HG03378 (cell line): ENCODE results near the gene TMEM120A.

ENCODE experiments used
- ATAC-seq: cut with Tn5 transposase; IDR thresholded peaks from one replicate; pipeline ENCODE4 v1.9.1; 2021; ENCODE audit warnings: mild to moderate bottlenecking, moderate library complexity; ENCODE audit not compliant: unreplicated experiment

The TMEM120A gene

GRCh38 chr7:75981453-75982305, 12.7 kb downstream of the TMEM120A start:
- no peak for ATAC-seq

DNA sequence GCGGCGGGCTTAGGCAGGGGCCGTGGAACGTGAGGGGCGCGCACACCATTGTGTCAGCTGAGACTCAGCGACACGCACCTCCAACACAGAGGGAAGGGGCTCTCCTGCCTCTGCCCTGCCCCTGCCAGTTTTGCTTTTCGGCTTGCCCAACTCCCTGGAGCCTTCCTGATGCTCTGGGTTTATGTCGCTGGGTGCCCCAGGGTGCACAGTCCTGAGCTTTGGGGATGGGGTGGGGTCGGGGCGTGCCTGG, 13.3 kb downstream of the TMEM120A start:
- no peak for ATAC-seq

DNA sequence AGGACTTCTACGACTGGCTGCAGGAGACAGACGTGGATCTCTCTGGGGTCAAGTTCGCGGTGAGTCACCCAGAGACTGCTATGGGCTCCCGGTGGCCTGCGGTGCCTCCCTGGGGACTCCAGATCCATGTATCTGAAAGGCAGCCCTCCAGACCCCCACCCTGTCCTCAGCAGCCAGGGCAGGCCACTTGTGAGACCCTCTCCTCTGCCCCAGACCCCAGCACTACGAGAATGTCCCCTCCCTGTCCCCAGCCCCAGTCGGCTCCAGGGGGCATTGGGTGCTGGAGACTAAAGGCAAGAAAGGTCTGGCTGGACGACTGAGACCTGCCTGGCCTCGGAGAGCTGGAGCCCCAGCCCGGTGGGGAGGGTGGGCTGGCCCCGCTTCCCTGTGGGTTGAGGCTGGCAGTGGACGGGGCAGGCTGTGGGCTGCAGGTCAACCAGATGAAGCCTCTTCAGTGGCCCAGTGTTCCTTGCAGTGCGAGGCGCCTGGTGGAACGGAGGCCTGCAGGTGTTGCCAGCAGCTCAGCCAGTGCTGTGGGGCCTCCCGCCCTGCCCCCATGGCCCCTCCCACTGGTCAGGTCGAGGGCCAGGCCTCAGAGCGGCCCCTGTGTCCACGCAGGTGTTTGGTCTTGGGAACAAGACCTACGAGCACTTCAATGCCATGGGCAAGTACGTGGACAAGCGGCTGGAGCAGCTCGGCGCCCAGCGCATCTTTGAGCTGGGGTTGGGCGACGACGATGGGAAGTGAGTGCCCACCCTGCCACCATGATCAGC, 13.8 kb downstream of the TMEM120A start:
- no peak for ATAC-seq

DNA sequence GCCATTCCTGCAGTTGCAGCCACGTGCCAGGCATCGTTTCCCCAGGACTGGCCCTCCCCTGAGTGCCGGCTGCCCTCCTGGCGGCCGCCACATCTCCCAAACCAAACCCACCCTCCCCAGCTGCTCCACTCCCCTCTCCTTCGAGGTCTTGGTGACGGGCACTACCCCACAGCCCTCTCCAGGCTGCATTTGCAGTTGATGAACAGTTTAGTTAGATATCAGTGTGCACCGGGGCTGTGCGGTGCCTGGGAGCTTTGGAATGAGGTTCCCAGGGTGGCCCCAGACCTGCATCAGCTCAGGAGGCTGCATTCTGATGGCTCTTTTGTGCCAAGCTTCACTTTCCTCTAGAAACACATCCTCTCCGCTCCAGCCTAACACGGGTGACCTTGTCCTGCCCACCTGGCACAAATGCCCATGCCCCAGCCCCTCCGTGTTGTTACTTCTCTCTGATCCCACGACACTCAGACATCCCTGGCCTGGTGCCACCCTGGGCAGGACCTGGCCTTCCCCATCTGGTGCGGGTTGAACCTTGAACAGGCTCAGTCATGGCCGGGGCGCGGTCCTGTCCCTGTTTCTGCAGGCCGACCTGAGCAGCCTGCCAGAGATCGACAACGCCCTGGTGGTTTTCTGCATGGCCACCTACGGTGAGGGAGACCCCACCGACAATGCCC, 14.5 kb downstream of the TMEM120A start:
- no peak for ATAC-seq

GRCh38 chr7:75977743-75978142, 16.7 kb downstream of the TMEM120A start:
- no peak for ATAC-seq

DNA sequence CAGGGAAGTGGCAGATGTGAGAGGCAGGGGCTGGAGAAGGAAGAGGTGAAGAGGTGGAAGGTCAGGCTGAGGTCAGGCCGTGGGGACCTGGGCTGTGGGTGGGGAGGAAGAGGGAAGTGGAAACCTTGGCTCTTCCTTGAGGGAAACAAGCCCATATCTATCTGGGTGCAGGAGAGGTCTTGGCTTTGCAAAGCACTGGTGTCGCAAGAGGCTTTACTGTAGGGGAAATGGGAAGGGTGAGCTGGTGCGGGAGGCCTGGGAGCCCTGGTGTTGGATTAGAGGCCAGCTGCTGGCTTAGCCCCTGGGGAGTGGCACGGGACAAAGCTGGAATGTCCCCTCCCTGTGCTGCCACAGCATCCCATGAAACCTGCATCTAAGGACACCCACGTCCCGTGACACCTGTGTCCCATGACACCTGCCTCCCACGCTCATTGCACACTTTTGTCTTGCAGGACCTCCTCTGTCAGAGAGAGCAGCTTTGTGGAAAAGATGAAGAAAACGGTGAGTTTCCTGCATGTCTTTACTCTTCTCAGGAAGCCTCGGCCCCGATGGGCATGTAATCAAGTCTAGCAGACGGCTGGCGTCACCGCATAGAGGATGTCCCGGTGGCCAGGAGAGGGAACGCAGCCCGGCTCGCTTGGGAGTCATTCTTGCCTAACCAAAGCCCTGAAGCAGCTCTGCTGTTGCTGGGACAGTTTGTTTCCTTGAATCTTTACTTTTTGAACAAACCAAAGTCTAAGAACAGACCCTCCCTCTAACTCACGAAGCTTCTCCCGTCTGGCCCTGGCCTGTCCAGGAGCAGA, 22.2 kb downstream of the TMEM120A start:
- ATAC-seq = no peak

DNA sequence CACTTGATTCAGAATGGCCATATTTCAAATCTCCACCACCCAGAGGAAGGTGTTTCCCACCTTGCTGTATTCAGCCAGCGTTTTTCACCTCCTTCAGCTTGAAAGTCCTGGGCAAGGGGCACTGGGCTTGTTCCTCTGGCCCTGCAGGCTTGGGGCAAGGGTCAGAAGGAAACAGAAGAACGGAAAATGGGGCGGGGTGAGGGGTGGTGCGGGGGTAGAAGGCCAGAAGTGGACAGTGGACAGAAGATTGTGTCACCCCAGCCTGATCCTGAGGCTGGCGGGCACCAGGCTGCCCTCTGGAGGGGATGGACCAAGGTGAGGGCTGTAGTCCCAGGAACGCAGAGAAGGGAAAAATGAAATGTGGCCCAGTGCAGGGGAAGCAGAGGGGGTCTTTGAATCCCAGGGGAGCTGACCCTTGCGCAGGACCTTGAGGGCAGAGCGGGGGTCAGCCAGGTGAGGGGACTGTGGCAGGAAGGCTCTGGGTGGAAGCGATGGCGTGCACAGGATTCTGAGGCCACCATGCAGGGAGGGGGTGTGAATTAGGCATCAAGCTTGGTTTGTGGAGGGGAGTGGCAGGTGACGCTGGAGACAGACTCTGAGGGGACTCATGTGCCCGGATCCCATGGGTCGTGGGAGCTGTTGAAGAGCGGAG, 23.0 kb downstream of the TMEM120A start:
- ATAC-seq = no peak

DNA sequence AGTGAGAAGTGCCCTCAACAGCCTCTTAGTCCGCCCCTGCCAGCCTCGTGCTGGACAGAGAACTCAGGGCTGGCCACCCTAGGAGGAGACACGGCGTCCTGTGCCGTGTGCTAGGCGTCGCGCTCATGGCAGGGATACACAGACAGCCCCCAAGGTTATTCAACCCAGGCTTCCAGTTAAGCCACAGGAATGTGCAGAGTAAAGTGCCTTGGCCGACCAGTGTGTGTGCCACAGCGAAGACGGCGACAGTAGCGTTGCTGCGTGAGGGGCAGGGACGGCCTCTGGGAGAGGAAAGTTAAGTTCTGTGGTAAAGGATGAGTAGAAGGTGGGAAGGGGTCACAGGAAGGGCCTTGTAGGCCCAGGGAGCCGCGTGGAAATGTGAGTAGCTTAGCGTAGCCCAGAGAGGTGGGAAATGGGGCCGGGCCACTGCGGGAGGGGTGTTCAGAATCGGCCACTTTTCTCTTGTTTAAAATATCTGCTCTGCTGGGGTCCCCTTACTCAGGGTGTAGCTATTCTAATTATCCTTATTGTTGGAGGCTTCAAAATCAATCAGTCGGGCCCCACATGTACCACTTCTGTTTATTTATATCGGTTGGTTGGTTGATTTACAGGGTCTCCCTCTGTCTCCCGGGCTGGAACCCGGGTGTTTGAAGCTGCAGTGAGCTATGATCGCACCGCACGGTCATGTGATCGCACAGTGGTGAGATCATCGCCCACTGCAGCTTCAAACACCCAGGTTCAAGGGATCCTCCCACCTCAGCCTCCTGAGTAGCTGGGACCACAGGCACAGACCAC, 24.5 kb downstream of the TMEM120A start:
- ATAC-seq = no peak

DNA sequence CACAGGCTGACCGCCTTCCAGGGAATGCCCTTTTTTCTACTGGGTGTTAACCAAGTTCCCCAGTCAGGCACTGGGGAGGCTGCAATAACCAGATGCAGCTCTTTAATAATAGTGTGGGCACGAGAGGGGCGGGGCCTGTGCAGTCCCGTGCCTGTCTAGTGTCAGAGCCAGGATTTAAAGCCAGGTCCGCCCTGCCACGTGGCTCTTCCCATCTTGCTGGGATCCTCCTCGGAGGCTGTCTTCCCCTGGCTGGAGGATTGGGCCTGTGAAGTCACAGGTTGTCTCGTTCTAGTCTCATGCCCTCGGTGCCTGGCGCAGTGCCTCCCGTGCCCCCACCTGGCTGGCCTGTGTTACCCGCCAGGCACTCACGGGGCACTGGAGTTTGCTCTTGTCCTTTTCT, 25.2 kb downstream of the TMEM120A start:
- ATAC-seq = no peak

- ATAC-seq = no peak
Observed at GRCh38 chr7:75968561-75969001, 25.8 kb downstream of the TMEM120A start.

DNA sequence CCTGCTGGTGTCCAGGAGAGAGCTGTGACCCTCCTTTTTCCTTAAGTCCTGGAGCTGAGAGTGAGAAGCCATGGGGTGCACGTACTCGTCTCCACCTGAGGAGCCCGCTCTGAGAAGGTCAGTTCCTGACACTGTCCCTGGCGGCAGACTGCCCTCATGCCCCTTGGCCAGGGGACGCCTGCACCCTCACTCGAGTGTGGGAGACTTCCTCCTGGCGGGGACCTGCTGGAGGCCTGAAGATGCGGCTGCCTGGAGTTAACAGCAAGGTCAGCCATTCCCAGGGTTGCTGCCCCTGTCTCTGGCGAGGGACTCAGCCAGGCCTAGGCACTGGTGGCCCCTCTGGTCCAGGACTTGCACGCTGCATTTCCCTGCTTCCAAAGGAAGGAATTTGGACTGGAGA, 26.4 kb downstream of the TMEM120A start:
- ATAC-seq = no peak

DNA sequence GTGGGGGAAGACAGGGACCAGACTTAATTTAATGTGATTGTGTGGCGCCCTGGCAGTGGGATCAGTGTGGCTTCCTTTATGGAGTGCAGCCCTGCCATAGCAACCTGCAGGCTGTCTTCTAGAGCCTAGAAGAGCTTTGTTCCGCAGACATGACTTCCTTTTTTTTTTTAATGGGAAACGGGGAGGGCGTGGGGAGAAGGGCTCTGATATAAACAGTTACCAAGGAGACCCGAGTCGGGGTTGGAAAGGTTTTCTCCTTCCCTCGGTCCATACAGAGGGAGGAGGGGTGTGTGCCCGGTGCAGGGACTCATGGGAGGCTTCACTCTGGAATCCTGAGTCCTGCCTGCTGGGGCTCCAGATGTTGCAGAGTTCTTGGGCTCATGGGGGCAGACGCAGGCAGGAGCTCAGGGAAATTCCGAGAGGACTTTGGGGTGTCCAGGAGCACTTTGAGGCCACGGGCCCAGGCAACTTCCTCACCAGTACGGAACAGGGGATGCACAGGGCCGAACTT, 26.9 kb downstream of the TMEM120A start:
- ATAC-seq = no peak

DNA sequence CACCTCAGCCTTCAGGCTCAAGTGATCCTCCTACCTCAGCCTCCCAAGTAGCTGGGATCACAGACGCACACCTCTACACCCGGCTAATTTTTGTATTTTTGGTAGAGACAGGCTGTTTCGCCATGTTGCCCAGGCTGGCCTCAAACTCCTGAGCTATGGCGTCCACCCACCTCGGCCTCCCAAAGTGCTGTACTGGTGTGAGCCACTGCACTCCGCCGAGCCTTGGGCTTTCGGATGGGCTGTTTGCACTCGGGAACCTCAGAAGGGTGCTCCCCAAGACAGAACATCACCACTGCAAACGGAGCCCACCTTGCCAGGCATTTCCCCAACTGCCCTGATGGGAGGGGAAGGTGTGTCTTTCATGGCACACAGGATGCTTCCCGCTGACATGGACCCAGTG, 27.3 kb downstream of the TMEM120A start:
- ATAC-seq = no peak

DNA sequence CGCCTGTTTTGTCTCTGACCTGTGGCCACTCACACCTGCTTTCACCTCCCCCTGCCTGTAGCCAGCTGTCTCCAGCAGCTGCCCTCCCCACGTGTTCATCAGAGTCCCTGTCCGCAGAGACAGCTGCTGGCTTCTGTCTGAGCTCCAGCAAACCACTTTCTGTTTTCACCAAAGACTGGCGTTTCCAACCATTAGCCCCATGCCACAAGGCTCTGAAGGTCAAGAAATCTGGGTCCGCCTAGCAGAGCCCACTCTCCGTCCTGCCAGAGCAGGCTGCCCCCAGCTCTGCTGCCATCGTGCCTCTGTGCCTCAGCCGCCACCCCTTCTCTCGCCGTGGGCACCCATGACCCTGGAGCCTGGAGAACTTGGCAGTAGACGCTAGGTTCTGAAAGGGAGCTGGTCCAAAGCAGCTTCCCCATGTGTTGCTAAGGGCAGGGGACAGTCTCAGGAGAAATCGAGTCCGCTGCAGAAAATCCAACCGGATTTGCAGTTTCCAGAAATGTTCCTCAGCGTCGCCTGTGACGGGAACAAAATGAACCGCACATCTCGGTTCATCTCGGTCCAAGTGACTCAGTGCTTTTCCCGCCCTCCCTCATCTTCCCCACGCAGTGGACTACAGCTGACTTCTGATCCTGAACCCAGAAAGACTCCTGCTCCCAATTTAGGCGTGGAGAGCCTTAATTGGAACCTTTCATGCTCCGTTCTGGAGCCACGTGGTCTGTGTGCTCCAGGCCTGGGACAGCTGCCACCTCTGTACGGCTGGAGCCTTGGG, 28.0 kb downstream of the TMEM120A start:
- no peak for ATAC-seq

- no peak for ATAC-seq
Observed at GRCh38 chr7:75965617-75966016, 28.8 kb downstream of the TMEM120A start.

DNA sequence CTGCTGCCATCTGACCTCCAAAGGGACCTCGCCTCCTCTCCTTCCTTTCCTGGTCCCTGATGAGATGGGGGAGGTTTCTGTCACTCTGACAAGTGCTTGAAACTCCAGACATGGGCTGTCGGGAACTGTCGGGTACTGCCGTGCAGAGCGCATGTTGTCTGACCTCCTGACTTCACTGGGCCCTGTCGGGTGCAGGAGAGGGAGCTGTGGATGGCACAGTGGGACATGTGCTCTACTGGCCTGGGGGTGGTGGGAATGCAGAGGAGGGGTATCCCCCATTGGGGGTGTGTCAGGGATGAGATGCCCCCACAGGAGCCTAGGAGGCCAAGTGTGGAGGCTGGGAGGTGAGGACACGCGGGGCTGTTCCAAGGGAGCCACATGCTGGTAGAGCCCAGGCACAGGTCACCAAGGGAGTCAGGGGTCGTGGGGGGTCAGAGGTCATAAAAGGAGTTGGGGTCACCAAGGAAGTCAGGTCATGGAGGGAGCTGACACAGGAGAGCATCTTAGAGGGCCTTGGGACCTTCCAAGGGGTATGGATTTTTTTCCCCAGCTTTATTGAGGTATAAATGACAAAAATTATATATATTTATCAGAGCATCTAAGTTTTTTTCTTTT, 30.9 kb downstream of the TMEM120A start:
- no peak for ATAC-seq

DNA sequence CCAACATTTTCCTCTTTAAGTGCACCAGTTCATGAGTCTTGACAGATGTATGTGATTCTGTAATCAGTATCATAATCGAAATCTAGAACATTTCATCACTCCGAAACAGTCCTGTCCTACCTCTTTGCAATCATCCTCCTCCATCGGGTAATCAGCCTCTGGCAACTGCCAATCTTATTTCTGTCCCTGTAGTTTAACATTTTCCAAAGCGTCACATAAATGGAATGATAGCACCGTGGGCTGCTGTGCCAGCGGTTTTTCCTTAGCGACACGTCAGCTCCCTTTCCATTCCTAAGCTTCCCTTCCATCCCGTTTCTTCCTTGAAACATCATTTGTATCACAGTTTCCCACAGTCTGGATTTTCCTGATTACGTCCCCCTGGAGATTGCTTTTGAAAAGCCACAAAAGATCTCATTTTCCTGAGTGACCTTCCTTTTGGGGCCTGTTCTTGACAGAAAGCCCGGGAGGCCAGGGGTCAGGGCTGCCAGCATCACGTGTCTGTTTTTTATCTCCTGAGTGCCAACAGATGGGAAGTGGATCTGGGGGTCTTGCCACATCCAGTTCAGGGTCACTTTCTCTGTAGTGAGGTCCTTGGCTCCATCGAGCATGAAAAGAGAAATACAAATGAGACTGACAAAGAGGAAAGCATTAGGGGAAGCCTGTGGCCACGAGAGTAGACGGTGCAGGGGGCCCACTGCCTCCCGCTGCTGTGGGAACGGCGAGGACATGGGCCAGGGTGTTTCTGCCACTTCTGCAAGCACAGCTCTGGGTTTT, 31.6 kb downstream of the TMEM120A start:
- ATAC-seq = no peak

DNA sequence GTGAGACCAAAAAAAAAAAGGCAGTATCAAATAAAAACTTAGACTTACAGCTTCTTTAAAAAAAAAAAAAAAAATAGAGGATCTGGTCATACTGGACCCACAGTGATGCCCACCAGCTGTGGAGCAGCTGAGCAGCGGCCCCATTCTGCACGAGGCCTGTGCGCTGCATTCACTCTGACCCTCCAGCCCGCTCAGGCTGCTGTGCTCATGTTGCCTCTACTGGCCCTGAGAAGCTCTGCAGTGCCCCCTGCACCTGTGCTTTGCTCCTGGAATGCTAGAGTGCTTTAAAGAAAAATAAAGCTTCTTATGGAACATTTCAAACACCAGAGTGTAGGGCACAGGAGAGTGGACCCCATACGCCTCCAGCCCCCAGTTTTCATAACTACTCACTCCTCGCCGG, 33.2 kb downstream of the TMEM120A start:
- no peak for ATAC-seq
